K562 (cell line): Measurements from ENCODE around the gene CLIP4.

Experiments
- CTCF ChIP-seq, 3 experiments: IDR thresholded peaks in 2 of 3; conservative IDR thresholded peaks in 1 of 3; 2 replicates each; pipeline ENCODE4 v1.5.1; 2011 to 2012; ENCODE audit warnings: low read length in 3 of 3, mild to moderate bottlenecking in 3 of 3, control low read depth in 2 of 3, improper control_type of control experiment in 1 of 3, inconsistent platforms in 1 of 3, low read depth in 1 of 3, mixed read lengths in 1 of 3, moderate library complexity in 1 of 3; ENCODE audit not compliant: insufficient read depth in 2 of 3
- E2F8 ChIP-seq: fragments of 450-650 bp; IDR thresholded peaks from 2 replicates; pipeline ENCODE4 v1.7.1; 2018; ENCODE audit warnings: mild to moderate bottlenecking, low read depth; ENCODE audit not compliant: partially characterized antibody
- FOXK2 ChIP-seq, 2 experiments: fragments of 450-650 bp; IDR thresholded peaks in 1 of 2; conservative IDR thresholded peaks in 1 of 2; 2 replicates each; pipeline ENCODE4 v1.6.1; 2016; ENCODE audit warnings: low read depth in 2 of 2, mild to moderate bottlenecking in 1 of 2
- NR0B1 ChIP-seq: fragments of 450-650 bp; IDR thresholded peaks from one replicate; pipeline ENCODE4 v1.6.1; 2018; ENCODE audit warnings: mild to moderate bottlenecking, moderate library complexity; ENCODE audit not compliant: partially characterized antibody
- NR2C2 ChIP-seq, 2 experiments: fragments of 200-800 bp in 1 of 2; sonication (Bioruptor generic) in 1 of 2; sonication (generic) in 1 of 2; formaldehyde crosslinking in 1 of 2; IDR thresholded peaks; 2 replicates each; pipeline versions ENCODE4 v1.6.1 to v1.8.0; 2016 to 2022; ENCODE audit warnings: mild to moderate bottlenecking in 1 of 2, missing compliant biosample characterization in 1 of 2, missing genetic modification characterization in 1 of 2, missing genetic modification reagents in 1 of 2
- POLR2AphosphoS5 ChIP-seq: IDR thresholded peaks from 2 replicates; pipeline ENCODE4 v1.6.1; 2011; ENCODE audit warnings: mild to moderate bottlenecking, low read depth, low read length, moderate library complexity; ENCODE audit not compliant: control insufficient read depth, insufficient read depth
- RCOR1 ChIP-seq, 2 experiments: IDR thresholded peaks; 2 replicates each; pipeline ENCODE4 v1.6.1; 2012; ENCODE audit warnings: low read depth in 2 of 2, low read length in 2 of 2, borderline replicate concordance in 1 of 2, improper control_type of control experiment in 1 of 2
- ZBED1 ChIP-seq: IDR thresholded peaks from 2 replicates; pipeline ENCODE4 v1.6.1; 2014
- ZBTB9 ChIP-seq: fragments of 450-650 bp; formaldehyde crosslinking; IDR thresholded peaks from 2 replicates; pipeline ENCODE4 v1.4.0; 2020; ENCODE audit warnings: mild to moderate bottlenecking, moderate library complexity

- no peak for TF ChIP-seq NR2C2 (CRISPR knock-in tag; IDR thresholded peaks at IDR 0.05)
- no peak for TF ChIP-seq NR2C2 (tag; IDR thresholded peaks at IDR 0.05)
- no peak for TF ChIP-seq ZBTB9 (CRISPR knock-in tag)
- TF ChIP-seq E2F8: no peak
- TF ChIP-seq CTCF (IDR thresholded peaks at IDR 0.05 in 2 of 3, conservative IDR thresholded peaks at IDR 0.05 in 1 of 3; ENCODE audit: insufficient read depth in 2 of 3, low read depth in 1 of 3, low read length in 3 of 3): no peak
- no peak for TF ChIP-seq RCOR1 (IDR thresholded peaks at IDR 0.05; ENCODE audit: borderline replicate concordance in 1 of 2, low read depth in 2 of 2, low read length in 2 of 2)
- TF ChIP-seq ZBED1: no peak
- no peak for TF ChIP-seq POLR2AphosphoS5
- no peak for TF ChIP-seq FOXK2 (conservative IDR thresholded peaks at IDR 0.05 in 1 of 2, IDR thresholded peaks at IDR 0.05 in 1 of 2; ENCODE audit: low read depth in 2 of 2)
- TF ChIP-seq NR0B1: no peak
These were observed 112.9 kb downstream of the CLIP4 start for GRCh38 chr2:29227935-29228675.
